HG03175 (cell line): ENCODE measurements around the gene CACNA1A.
"Not testable (repeated sequence)": the region's sequence is repeated elsewhere in the genome, so short reads cannot be mapped to it uniquely, and the experiment has no call there.

Experiments used
- ATAC-seq: cut with Tn5 transposase; IDR thresholded peaks from one replicate; pipeline ENCODE4 v1.9.1; 2021; ENCODE audit warnings: mild to moderate bottlenecking, moderate library complexity; ENCODE audit not compliant: unreplicated experiment

Gene CACNA1A

DNA sequence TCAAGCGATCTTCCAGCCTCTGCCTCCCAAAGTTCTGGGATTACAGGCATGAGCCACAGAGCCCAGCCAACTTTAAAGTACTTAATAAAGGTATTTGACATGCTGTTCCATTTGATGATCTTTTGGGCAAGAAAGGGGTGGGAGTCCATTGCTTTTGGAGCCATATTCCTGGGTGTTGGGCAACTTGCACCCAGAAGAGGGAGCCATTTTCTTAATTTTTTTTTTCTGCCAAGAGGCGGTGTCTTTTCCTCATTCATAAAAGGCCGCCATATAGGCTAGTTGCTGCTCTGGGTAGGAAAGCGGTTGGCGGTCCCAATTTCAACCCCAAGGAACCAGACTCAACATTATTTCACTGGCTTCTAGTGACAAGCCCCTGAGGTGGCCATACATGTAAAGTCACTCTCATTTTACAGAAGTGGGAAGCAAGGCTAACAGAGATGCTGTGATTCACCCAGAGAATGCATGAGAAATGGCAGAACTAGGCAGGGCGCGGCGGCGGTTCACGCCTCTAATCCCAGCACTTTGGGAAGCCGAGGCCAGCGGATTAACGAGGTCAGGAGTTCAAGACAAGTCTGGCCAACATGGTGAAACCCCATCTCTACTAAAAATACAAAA lies 139.6 kb downstream of the CACNA1A start:
- no peak for ATAC-seq

DNA sequence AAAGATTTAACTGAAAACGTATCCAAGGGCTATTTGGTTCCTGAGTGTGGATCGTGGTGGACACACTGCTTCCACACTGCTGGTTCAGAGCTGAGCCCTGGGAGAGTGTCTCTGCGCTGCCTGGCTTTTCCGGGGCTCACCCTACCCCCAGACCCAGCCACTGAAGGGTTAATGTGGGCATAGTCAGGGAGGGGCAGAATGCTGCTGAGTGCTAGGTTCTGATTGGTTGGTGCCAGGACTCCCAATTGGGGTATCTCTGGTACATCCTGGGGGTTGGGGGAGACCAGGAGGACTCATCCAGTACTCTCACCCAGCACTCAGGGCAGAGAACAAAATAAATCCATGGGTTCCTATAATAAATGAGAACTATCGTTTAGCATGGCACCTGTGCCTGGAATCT lies 142.3 kb downstream of the CACNA1A start:
- ATAC-seq = no peak

DNA sequence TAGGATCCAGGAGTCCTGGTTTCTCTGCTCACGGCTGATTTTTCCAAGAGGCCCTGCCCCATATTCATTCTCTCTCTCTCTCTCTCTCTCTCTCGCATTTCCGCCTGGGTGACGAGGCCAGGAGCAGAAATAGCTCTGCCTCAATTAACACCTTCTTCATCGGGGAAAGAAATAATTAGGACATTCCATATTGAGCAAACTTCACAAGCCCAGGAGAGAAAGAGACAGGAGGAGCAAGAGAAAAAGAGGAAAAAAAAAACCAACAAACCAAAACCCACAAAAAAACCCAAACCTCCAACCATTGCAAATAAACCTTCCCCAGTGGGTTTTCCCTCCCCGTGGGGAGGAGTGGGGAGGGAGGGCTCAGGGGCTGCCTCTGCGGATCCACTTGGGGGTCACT lies 143.0 kb downstream of the CACNA1A start:
- no peak for ATAC-seq

DNA sequence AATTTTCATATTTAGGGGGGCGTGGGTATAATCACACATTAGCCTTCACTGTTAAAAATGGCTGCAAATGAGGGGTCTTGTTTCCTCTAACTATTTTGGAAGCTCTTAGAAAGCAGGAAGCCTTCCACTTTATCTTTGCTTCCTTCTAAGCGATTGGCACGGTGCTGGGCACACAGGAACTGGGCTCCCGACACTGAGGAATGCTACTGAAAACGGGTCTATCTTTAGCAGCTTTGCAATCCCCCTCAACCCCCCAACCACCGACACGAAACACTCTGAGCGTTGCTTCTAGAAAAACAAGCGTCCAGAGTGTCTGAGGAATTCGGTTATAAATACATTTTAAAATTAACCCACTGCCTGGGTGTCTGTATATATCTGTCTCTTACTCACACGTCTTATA lies 143.6 kb downstream of the CACNA1A start:
- ATAC-seq = no peak

DNA sequence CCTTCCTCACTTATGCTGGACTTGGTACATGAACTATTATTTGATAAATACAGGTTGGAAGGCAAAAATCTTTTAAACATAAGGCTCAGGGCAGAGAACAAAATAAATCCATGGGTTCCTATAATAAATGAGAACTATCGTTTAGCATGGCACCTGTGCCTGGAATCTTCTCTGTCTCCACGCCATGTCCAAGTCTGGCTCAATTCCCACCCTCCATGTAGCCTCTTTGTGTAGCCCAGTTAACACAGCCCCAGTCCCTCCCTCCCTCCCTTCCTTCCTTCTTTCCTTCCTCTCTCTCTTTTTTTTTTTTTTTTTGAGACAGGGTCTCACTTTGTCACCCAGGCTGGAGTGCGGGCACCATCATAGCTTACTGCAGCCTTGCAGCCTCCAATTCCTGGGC lies 144.6 kb downstream of the CACNA1A start:
- ATAC-seq = not testable (repeated sequence)

DNA sequence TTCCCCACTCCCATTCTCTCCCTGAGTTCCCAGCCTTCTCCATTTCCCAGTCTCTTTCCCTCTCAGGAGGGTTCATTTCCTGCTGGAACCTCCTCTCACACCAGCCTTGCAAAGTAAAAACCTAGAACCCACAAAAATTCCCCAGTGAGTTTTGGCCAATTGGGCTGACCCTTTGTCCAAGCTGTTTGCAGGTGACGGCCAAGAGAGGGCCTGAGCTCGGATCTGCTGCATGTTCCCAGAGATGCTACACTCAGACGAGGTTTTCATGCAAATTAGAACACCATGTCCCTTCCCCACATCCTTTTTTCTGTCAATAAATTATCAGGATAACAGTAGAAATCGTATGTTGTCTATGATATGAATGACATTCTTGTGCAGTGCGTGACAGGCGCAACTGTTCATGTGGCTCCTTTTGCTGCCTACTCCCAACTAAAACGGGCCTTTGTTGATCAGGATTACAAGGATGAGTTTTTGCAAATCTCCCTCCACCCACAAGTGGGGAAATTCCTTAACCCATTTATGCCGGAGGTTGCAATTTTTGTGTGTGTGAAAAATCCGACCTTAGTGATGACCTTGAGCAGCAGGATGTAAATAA lies 149.5 kb downstream of the CACNA1A start:
- ATAC-seq = no peak

DNA sequence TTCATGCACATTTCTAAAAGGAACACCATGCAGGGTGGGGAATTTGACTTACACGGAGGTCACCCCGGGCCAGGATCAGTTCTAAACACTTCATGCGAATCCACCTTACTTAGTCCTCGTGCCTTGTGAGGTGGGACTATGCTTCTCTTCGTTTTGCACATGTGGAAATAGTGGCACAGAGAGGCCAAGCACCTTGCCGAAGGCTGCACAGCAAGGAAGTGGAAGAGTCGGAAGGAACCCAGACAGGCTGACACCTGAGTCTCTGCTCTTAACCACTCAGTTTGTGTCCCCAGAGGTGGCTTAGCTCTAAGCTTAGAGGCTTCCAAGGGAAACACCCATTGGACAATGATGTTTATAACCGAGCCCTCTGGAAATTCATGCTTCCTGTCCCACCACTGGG lies 150.1 kb downstream of the CACNA1A start:
- no peak for ATAC-seq

DNA sequence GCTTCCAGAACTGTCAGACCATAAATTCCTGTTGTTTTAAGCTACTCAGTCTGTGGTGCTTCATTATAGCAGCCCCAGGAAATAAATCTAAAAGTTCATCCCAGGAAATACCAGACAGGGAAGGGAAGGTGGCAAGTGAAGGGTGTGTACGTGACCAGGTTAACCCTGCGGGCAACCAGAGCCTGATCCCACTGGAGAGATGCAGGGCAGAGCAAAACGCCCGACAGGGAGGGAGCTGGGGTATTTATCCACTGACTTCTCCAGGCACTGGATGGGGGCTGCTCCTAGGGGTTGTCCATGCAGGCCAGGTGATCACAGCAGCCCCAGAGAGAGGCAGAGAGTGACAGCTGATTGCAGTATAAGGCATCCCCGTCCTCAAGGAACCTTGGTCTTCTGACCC lies 150.9 kb downstream of the CACNA1A start:
- ATAC-seq = no peak

DNA sequence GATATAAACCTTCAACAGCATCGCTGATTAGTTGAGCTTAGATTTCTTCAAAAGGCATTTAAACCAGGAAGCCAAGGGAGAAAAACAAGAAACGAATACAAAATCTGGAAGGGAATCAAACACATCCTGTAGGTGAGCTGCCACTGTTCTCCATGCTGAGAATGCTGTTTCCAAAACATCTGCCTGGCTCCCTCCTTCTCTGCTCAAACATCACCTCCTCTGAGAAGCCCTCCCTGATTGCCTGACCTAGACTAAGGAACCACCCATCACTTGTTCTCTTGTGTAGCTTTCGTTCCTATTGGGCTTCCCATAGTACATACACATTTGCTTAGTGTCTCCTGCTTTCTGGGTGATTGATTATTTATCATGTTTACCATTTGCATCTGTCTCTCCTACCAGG lies 152.7 kb downstream of the CACNA1A start:
- no peak for ATAC-seq

DNA sequence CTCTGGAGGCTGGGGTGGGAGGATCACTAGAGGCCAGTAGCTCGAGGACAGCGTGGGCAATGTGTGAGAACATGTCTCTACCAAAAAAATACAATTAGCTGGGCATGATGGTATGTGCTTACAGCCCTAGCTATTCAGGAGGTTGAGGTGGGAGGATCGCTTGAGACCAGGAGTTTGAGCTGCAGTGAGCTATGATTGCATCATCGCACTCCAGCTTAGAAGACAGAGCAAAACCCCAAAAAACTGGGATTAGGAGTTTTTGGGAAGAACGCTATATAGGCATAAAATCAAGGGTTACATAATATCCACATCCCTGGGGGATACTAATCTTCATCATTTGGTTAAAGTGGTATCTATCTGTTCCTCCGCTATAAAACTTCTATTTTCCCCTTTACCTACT lies 155.5 kb downstream of the CACNA1A start:
- ATAC-seq = no peak

DNA sequence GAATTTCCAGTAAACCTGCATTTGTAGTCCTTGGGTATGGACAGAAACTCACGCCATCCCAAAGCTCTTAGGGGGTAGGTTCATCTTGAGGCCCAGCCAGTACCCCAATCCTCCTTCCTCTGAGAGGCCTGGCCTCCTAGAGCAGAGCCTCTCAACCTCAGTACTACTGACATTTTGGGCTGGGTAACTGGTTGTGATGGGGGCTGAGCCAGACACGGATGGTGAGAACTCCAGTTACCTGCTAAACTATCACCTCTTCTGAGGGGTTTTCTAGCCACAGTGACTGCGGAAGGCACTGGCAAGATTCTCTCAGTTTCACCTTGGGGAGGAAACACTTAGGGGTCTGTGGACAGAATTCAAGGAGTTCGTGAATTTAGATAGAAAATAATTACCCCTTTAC lies 156.2 kb downstream of the CACNA1A start:
- ATAC-seq = no peak

DNA sequence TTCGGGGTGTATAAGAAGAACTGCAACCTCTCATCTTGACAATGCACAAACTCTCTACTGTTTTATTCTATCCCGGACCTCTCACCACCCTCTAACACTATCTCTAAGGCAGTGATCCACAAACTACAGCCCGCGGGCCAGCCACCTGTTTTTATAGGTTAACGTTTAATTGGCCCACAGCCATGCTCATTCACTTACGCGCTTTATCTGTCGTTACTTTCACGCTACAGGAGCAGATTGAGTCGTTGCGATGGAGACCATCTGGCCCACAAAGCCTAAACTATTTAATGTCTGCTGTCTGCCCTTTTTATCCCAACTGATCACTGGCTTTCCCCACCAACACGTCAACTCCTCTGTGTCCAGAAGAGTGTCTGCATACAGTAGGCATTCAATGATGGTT lies 158.9 kb downstream of the CACNA1A start:
- ATAC-seq = no peak

DNA sequence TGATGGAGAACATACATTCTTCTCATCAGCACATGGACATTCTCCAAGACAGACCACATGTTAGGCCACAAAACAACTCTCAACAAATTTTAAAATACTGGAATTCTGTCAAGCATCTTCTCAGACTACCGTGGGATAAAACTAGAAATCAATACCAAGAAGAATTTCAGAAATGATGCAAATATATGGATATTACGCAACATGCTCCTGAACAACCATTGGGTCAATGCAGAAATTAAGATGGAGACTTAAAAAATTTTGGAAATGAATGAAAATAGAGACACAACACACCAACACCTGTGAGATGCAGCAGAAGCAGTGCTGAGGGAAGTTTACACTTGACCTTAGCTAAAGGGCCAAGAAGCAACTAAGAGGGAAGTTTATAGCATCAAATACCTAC lies 162.8 kb downstream of the CACNA1A start:
- ATAC-seq = no peak

DNA sequence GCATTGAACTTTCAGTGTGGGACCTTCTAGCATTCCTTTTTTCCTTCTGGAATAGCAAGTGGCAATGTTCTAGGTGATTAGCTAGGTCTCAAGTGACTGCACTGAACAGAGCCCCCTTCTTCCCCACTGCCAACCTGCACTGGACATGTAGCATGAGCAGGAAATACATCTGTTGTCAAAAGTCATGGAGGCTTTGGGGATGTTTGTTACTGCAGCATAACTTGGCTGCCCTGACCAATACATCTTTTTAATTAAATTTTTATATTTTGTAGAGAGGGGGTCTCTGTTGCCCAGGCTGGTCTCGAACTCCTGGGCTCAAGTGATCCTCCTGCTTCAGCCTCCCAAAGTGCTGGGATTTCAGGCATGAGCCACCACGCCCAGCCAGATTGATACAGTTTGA lies 163.6 kb downstream of the CACNA1A start:
- no peak for ATAC-seq

DNA sequence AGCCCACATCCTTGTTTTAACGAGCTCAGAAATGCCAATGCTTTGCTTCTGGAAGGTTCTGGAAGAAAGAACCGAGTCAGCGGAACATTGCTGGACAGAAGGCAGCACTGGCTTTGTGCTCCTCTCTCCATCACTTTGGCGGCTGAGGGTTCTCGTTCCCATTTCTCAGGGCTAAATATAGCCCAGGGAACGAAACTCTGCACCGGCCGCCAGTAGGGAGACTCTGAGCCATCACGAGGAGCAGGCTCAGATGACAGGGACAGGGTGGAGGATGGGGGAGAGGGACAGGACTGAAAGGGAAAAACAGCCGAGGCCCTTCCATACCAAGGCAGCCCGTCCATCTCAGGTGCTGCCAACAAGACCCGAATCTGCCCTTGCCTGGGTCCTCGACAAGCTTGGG lies 166.4 kb downstream of the CACNA1A start:
- ATAC-seq = no peak

DNA sequence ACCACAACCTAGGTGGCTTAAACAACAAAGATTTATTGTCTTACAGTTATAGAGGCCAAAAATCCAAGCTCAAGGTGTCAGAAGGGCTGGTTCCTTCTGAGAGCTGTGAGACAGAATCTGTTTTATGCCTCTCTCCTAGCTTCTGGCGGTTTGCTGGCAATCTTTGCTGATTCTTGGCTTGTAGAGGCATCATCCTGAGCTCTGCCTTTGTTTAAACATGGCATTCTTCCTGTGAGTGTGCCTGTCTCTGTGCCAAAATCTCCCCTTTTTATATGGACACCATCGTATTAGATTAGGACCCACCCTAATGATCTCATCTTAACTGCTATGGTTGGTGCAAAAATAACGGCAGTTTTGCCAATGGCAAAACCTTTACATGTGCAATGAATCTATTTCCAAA lies 169.1 kb downstream of the CACNA1A start:
- no peak for ATAC-seq

DNA sequence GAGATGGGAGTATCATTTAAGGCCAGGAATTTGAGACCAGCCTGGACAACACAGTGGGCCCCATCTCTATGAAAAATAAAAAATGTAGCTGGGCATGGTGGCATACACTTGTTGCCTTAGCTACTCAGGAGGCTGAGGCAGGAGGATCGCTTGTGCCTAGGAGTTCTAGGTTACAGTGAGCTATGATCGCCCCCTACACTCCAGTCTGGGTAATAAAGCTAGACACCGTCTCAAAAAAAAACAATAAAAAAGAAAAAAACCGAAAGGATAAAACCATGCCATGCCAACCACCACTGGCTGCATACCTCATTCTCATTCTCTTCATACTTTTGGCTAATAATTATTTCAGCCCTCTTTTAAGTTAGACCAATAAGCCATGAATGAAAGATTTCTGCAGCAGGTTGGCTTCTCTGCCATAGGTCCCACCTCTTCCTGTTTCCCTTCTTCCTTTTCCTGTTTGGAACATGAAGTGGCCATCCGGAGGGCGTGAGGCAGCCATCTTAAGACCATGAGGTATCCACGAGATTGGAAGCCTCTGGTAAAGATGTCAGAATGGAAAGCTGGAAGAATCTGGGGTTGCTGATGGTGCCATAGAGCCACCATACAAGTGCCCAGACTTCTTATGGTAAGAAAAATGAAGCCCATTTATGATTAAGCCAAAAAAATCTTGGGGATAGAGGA lies 171.3 kb downstream of the CACNA1A start:
- no peak for ATAC-seq

DNA sequence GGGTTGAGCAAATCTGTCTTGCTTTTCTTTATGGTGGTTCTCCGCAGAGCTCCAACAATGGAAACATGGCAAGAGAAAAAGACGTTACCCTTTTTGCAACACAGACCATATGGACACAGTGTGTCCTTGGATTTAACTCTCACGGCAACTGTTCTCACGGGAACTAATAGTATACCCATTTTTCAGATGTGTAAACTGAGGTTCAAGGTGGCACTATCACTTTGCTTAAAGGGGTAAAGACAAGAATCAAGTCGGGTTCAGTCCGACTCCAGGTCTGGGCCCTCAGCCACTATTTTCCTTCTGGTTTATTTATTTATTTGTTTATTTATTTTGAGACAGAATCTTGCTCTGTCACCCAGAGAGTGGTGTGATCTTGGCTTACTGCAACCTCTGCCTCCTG lies 176.0 kb downstream of the CACNA1A start:
- ATAC-seq = no peak

DNA sequence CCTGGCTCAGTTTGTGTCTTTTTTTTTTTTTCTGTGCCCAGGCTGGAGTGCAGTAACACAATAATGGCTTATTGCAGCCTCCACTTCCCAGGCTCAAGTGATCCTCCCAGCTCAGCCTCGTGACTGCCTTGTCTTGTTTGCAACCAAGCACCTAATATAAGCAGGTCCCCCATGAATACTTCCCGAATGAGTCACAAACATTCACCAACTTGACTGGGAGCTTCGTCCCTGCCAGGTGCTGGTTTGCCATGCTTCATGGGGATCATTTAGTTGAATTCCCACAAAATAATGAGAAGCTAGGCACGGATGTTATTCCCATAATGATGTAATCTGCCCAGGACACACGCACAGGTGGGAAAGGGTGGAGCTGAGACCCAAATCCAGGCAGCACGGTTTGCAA lies 176.5 kb downstream of the CACNA1A start:
- ATAC-seq = no peak

DNA sequence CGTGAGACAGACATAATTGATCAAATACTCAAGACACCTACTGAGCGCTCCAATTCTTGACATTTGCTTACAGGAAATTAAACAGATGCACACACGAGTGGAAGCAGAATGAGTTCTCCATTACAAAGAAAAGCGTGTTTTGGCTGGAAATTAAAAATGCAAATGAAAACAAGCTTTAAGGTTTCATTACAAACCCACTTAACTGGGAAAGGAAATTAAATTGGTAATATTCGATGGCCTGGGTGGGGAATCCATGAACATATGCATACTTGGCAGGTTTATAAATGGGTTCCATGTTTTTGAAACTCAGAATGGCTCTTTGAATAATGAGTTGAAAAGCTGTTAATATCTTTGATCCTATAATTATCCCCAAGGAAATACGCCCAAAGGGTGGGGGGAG lies 178.0 kb downstream of the CACNA1A start:
- no peak for ATAC-seq

DNA sequence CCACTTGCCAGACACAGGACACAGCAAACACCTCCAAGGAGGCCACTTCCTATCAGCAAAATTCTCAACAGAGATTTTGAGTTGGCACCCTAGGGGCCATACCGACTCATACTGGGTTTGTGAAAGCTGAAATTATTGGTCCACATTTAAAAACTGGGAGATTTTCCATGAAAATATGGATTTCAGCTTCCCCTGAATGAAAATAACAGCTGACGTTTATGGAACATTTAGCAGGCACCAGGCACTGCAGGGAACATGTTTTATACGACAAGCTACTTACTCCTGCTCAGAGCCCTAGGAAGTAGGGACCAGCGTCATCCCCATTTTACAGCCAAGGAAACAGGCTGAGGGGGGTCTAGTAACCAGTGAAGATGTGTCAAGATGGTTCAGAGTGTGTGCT lies 186.8 kb downstream of the CACNA1A start:
- ATAC-seq = no peak

DNA sequence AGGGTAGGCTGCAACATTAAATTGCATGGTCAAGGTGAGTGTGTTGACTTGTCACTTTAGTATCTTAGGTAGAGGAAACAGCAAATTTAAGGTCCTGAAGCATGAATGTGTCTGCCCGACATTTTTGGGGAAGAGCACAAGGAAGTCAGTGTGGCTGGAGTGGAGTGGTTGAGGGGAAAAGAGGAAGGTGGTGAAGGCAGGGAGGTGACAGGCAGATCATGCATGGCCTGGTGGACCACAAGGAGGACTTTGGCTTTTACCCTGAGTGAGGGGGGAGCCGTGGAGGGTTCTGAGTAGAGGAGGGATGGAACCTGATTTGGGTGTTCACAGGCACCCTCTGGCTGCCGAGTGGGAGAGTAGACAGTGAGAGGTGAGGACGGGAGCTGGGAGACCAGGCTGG lies 188.1 kb downstream of the CACNA1A start:
- no peak for ATAC-seq

DNA sequence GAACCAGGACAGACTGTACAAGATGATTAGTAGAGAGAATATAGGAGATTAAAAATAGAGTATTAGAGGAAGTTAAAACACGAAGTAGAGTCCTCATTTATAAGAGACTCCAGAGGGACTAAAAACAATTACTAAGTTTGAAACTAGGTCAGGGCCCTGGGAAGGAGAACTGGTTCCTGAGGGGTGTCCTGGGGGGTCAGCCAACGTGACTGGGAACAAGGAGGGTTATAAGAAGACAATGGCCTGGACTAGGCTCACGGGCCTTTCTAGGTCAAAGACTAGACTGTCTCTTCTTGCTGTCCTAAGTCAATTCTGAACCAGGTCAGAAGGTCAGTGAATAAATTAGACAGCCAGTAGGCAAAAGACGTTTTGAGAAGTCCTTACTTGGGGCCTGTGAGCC lies 190.8 kb downstream of the CACNA1A start:
- ATAC-seq = no peak
